ENCODE data around the gene AGBL4. TPM values are rescaled to one million over a fixed set of nuclear protein-coding genes. Genes with fewer than 3 reads are reported as not detected.

Gene AGBL4
- total RNA-seq, 3 donors from 2014 or later, result 1.3 to 1.9 (median 1.8) TPM

DNA sequence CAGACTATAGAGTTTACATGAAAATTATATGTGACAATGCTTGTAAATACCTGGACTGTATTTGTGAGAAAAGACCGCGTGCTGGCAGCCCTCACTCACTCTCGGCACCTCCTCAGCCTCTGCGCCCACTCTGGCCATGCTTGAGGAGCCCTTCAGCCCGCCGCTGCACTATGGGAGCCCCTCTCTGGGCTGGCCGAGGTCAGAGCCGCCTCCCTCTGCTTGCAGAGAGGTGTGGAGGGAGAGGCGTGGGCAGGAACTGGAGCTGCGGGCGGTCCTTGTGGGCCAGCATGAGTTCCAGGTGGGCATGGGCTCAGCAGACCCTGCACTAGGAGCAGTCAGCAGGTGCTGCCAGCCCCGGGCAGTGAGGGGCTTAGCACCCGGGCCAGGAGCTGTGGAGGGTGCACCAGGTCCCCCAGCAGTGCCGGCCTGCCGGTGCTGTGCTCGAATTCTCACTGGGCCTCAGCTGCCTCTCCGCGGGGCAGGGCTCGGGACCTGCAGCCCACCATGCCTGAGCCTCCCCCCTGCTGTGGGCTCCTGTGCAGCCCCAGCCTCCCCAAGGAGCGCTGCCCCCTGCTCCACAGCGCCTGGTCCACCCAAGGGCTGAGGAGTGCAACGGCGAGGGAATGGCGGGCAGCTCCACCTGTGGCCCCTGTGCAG is 482.5 kb downstream of the AGBL4 start:
- peaks cover 8 to 11% of the 10 kb centered on the region in 2 donors for H3K9me3 ChIP-seq
- no peaks in the 10 kb centered on the region for H3K36me3 ChIP-seq
- intact Hi-C loops (cut with DNase I; ENCODE audit: low total_unique reads), result no loop called here
- no peak overlapping the region for H3K4me3 ChIP-seq
- no peak for DNase-seq (ENCODE audit: low spot score in 2 of 2)
- TF ChIP-seq POLR2AphosphoS5 (IDR thresholded peaks at IDR 0.05) (no peak), POLR2A (IDR thresholded peaks at IDR 0.05) (no peak)
- TF ChIP-seq, protein P1, sequence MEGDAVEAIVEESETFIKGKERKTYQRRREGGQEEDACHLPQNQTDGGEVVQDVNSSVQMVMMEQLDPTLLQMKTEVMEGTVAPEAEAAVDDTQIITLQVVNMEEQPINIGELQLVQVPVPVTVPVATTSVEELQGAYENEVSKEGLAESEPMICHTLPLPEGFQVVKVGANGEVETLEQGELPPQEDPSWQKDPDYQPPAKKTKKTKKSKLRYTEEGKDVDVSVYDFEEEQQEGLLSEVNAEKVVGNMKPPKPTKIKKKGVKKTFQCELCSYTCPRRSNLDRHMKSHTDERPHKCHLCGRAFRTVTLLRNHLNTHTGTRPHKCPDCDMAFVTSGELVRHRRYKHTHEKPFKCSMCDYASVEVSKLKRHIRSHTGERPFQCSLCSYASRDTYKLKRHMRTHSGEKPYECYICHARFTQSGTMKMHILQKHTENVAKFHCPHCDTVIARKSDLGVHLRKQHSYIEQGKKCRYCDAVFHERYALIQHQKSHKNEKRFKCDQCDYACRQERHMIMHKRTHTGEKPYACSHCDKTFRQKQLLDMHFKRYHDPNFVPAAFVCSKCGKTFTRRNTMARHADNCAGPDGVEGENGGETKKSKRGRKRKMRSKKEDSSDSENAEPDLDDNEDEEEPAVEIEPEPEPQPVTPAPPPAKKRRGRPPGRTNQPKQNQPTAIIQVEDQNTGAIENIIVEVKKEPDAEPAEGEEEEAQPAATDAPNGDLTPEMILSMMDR (IDR thresholded peaks at IDR 0.05), result no peak
- no peak overlapping the region for H3K27ac ChIP-seq
- H3K4me1 ChIP-seq, result no peaks in the 10 kb centered on the region
- H3K27me3 ChIP-seq, result no peaks in the 10 kb centered on the region

DNA sequence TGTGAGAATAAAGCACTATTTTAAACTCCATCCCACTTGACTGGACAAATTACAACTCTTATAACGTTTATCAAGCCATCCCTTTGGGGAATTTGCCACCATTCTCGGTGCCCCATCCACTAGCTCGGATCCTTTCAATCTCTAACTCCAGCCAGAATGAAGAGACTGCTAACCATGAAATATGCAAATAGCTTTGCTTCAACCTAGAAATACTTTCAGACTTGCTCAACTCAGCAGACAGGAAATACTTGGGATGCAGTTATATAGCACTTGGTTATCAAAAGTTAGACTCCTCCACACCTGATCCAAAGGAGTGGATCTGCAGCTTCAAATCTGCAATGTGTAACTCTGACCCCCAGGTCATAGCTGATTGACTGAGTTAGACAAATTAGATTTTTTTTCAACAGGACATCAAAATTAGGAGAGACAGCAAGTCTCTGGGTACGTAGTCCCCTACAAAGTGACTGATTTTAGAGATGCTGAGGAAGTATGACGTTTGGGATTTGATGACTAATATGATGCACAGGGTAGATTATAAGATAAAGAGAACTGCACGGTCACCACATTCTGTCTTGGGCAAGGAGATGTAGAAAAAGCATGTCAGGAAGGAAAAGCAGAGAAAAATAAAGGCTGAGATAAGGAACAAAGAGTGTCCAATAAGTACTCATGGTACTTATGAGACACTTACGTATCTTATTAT is 496.0 kb downstream of the AGBL4 start:
- no peak overlapping the region for H3K4me3 ChIP-seq
- TF ChIP-seq, protein P1 (IDR thresholded peaks at IDR 0.05), result no peak
- TF ChIP-seq POLR2AphosphoS5 (IDR thresholded peaks at IDR 0.05) (no peak), POLR2A (IDR thresholded peaks at IDR 0.05) (no peak)
- intact Hi-C loops (cut with DNase I; ENCODE audit: low total_unique reads), result no loop called here
- H3K36me3 ChIP-seq, result no peaks in the 10 kb centered on the region
- no peak overlapping the region for H3K27ac ChIP-seq
- DNase-seq (ENCODE audit: low spot score in 2 of 2), result no peak
- H3K4me1 ChIP-seq, result no peaks in the 10 kb centered on the region
- H3K9me3 ChIP-seq, result no peaks in the 10 kb centered on the region
- H3K27me3 ChIP-seq, result no peaks in the 10 kb centered on the region

DNA sequence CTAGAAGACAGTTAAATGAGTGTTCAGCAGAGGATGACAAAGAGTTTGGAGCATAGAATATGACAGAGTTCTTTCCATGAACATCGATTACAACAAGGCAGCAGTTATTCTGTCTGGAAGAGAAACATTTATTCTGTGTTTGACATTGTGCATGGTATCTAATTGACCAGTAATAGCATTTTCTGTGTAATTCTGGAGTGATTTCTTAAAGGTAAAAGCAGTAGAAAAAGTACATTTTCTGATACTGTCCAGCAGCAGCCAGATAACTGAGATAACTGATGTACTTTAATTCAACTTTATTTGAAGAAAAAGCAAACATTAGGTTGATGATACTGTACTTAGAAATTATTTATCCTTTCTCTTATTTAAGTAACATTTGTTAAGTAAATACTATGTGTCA is 497.1 kb downstream of the AGBL4 start:
- no peak for DNase-seq (ENCODE audit: low spot score in 2 of 2)
- H3K4me1 ChIP-seq, result no peaks in the 10 kb centered on the region
- no peak overlapping the region for H3K4me3 ChIP-seq
- H3K27ac ChIP-seq, result no peak overlapping the region
- H3K9me3 ChIP-seq, result no peaks in the 10 kb centered on the region
- no peaks in the 10 kb centered on the region for H3K27me3 ChIP-seq
- TF ChIP-seq POLR2AphosphoS5 (IDR thresholded peaks at IDR 0.05), result no peak
- no peaks in the 10 kb centered on the region for H3K36me3 ChIP-seq
- intact Hi-C loops (cut with DNase I; ENCODE audit: low total_unique reads), result no loop called here

- intact Hi-C loops (cut with DNase I; ENCODE audit: low total_unique reads), result no loop called here
- no peaks in the 10 kb centered on the region for H3K9me3 ChIP-seq
Observed at GRCh38 chr1:49523764-49524163, 500.0 kb downstream of the AGBL4 start.

GRCh38 chr1:49466961-49467360 is 556.8 kb downstream of the AGBL4 start:
- Histone ChIP-seq H3K4me3 (no peak overlapping the region), H3K9me3 (no peaks in the 10 kb centered on the region), H3K27ac (no peak overlapping the region), H3K36me3 (no peaks in the 10 kb centered on the region), H3K4me1 (no peaks in the 10 kb centered on the region), H3K27me3 (no peaks in the 10 kb centered on the region)
- no peak for DNase-seq (ENCODE audit: low spot score in 2 of 2)
- intact Hi-C loops (cut with DNase I; ENCODE audit: low total_unique reads), result no loop called here
- TF ChIP-seq POLR2AphosphoS5 (IDR thresholded peaks at IDR 0.05), result no peak
- TF ChIP-seq, protein P1 (IDR thresholded peaks at IDR 0.05), result no peak
- TF ChIP-seq POLR2A (IDR thresholded peaks at IDR 0.05), result no peak

More at GRCh38 chr1:49523764-49524163, 500.0 kb downstream of the AGBL4 start:
- Histone ChIP-seq H3K4me3 (no peak overlapping the region), H3K4me1 (no peaks in the 10 kb centered on the region), H3K36me3 (no peaks in the 10 kb centered on the region), H3K27ac (no peak overlapping the region), H3K27me3 (no peaks in the 10 kb centered on the region)
- TF ChIP-seq POLR2A (IDR thresholded peaks at IDR 0.05) (no peak), POLR2AphosphoS5 (IDR thresholded peaks at IDR 0.05) (no peak)
- TF ChIP-seq, protein P1 (IDR thresholded peaks at IDR 0.05), result no peak
- DNase-seq (ENCODE audit: low spot score in 2 of 2), result no peak

All from breast epithelium (tissue), 4 donors.